Measurements from ENCODE around the gene WDR3.

DNA sequence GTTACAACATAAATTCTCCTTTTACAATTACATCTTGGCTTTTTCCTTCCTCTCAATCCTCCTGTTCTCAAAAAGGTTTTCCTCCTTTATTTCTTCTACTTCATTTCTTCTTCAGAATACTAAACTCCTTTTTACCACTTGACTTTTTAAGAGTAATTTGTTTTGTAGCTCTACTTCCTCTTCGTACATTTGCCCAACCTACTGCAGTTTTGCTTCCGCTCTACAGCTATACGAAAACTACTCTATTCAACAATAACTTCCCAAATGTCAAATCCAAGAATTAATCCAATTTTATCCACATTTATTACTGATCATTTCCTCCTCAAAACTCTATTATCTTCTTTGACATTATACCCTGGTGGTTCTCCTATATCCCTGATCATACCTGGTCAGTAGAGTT lies 3.6 kb upstream of the WDR3 start:
- TF ChIP-seq, protein P1, sequence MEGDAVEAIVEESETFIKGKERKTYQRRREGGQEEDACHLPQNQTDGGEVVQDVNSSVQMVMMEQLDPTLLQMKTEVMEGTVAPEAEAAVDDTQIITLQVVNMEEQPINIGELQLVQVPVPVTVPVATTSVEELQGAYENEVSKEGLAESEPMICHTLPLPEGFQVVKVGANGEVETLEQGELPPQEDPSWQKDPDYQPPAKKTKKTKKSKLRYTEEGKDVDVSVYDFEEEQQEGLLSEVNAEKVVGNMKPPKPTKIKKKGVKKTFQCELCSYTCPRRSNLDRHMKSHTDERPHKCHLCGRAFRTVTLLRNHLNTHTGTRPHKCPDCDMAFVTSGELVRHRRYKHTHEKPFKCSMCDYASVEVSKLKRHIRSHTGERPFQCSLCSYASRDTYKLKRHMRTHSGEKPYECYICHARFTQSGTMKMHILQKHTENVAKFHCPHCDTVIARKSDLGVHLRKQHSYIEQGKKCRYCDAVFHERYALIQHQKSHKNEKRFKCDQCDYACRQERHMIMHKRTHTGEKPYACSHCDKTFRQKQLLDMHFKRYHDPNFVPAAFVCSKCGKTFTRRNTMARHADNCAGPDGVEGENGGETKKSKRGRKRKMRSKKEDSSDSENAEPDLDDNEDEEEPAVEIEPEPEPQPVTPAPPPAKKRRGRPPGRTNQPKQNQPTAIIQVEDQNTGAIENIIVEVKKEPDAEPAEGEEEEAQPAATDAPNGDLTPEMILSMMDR (IDR thresholded peaks at IDR 0.05; ENCODE audit: insufficient read depth, low read depth, low read length): no peak
- TF ChIP-seq EZH2 (IDR thresholded peaks at IDR 0.05; ENCODE audit: insufficient read depth, low read length): no peak
